Measurements from ENCODE around the gene RASL10B.

Gene RASL10B

DNA sequence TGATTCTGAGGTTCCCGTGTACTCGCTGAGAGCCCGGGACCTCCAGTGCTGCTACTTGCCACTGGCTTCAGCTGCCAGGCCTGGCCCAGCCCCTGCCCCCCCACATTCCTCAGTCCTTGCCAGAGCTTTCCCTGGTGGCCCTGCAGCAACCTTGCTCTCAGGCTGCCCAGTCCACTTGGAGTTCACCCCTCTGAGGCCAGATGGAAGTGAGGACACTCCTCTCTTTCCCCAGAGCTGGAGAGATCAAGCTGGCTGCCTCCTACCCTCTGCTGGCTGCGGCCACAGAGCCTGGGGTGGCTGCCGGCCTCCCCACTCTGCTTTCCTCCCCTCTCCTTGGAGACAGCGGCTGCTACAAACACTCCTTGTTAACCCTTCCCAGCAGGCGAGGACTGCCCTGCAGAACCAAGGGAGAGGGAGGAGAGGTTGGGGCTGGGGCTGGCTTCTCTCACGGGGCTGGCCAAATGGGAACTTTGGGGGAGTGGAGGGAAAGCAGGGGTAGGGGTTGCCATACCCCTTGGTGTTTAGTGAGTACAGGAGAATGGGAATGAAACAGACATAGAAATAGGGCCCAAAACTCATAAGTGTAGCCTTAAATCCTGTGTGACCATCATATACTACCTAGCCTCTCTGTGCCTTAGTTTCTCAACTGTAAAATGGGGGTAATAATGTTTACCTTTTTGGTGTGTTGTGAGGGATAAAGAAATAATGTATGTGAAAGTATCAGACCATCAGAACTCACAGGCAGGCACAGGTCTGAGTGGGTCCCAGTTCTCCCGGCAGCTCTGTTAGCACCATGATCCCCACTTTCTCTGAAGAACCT lies 21.7 kb downstream of the RASL10B start, which contains the start of gene GAS2L2:
Gene GAS2L2 (minus strand): TSS at position 295 of the 820 bp plus-strand sequence. CDS start 389 bp downstream, outside the sequence.
- Histone ChIP-seq H3K4me1 (ENCODE audit: insufficient read depth, low read length) (peaks cover 8% of the 10 kb centered on the region; the same call in 1 of the 2 replicates), H3K9me3 (ENCODE audit: control insufficient read depth, insufficient read depth, low read length) (no peaks in the 10 kb centered on the region), H3K9ac (ENCODE audit: low read depth, low read length) (no peak within 1 kb of the TSS), H3K36me3 (ENCODE audit: insufficient read depth, low read length) (no peaks in the 10 kb centered on the region)

DNA sequence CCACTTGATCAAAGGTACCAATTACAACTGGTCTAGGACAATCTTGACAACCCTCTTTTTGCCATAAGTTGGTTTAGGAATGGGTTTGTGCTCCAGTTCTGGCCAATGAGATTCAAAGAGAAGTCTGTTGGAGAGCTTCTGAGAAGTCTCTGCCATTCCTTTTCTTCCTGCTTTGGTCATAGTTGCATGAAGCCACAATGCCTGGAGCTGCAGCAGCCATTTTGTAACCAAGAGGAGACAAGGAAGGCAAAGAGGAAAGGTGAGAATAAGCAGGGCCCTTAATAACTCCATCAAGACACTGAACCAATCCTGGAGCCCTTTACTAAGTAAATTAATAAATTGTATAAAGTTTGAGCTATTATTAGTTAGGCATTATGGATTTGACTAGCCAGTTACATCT lies 25.8 kb downstream of the RASL10B start:
- H3K4me1 ChIP-seq (ENCODE audit: insufficient read depth, low read length), result no peaks in the 10 kb centered on the region; the same call in 1 of the 2 replicates
- no peaks in the 10 kb centered on the region for H3K36me3 ChIP-seq (ENCODE audit: insufficient read depth, low read length)

DNA sequence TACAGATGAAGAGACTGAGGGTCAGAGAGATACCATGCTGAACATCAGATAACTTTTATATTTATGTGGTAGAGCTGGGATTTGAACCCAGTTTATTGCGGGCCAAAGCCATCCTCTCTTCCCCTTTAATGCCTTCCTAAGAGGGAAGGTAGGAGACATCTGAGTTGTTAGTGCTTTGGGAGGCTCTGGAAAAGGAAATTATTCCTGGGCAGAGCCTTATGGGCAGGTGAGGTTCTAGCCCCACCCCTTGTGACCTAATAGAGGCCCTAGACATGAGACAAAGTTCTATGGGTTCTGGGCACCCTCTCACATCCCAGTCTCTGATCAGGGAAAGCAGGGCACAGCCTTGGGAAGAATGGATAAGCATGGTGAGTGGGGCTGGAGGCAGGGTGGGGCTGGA lies 29.1 kb downstream of the RASL10B start, which contains the start of gene C17orf50:
Gene C17orf50 (plus strand): TSS at position 301 of the 400 bp plus-strand sequence. CDS start 55 bp downstream, at position 356.
- no peaks in the 10 kb centered on the region for H3K4me1 ChIP-seq (ENCODE audit: insufficient read depth, low read length)
- H3K9ac ChIP-seq (ENCODE audit: low read depth, low read length), result no peak within 1 kb of the TSS
- H3K9me3 ChIP-seq (ENCODE audit: control insufficient read depth, insufficient read depth, low read length), result peaks cover 2% of the 10 kb centered on the region; the same call in 1 of the 2 replicates
- H3K36me3 ChIP-seq (ENCODE audit: insufficient read depth, low read length), result no peaks in the 10 kb centered on the region

More for the DNA sequence above, 25.8 kb downstream of the RASL10B start:
- Histone ChIP-seq H3K9ac (ENCODE audit: low read depth, low read length) (no peak overlapping the region), H3K9me3 (ENCODE audit: control insufficient read depth, insufficient read depth, low read length) (peaks cover under 1% of the 10 kb centered on the region; the same call in 1 of the 2 replicates)

DNA sequence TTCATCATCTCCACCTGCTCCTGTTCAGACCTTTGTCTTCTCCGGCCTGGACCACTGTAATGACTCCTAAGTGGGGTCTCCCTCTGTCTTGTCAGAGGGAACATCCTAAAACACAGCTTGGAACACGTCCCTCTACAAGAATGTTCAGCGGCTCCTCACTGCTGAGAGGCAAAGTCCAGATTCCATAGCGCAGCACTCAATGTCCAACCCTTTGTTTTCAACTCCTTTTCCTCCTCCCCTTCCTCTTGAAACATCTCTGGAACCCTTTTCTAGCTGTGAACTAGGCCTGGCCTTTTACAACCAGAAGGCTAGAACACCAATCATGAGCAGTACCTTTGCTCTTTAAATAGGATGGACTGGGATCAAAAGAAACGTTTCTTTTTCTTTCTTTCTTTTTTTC lies 30.2 kb downstream of the RASL10B start:
- Histone ChIP-seq H3K9ac (ENCODE audit: low read depth, low read length) (no peak overlapping the region), H3K4me1 (ENCODE audit: insufficient read depth, low read length) (no peaks in the 10 kb centered on the region), H3K9me3 (ENCODE audit: control insufficient read depth, insufficient read depth, low read length) (peaks cover 2% of the 10 kb centered on the region; the same call in 1 of the 2 replicates), H3K36me3 (ENCODE audit: insufficient read depth, low read length) (no peaks in the 10 kb centered on the region)

DNA sequence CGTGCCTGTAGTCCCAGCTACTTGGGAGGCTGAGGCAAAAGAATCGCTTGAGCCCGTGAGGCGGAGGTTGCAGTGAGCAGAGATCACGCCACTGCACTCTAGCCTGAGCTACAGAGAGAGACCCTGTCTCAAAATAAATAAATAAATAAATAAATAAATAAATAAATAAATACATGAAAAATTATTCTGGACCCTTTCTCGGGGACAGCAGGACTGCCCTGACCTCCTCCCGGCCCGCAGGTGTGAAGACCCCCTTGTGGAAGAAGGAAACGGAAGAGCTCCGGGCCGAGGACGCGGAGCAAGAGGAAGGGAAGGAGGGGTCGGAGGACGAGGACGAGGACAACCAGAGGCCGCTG lies 32.3 kb downstream of the RASL10B start:
- Histone ChIP-seq H3K9me3 (ENCODE audit: control insufficient read depth, insufficient read depth, low read length) (peaks cover 2% of the 10 kb centered on the region; the same call in 1 of the 2 replicates), H3K36me3 (ENCODE audit: insufficient read depth, low read length) (no peaks in the 10 kb centered on the region), H3K4me1 (ENCODE audit: insufficient read depth, low read length) (no peaks in the 10 kb centered on the region), H3K9ac (ENCODE audit: low read depth, low read length) (no peak overlapping the region)

DNA sequence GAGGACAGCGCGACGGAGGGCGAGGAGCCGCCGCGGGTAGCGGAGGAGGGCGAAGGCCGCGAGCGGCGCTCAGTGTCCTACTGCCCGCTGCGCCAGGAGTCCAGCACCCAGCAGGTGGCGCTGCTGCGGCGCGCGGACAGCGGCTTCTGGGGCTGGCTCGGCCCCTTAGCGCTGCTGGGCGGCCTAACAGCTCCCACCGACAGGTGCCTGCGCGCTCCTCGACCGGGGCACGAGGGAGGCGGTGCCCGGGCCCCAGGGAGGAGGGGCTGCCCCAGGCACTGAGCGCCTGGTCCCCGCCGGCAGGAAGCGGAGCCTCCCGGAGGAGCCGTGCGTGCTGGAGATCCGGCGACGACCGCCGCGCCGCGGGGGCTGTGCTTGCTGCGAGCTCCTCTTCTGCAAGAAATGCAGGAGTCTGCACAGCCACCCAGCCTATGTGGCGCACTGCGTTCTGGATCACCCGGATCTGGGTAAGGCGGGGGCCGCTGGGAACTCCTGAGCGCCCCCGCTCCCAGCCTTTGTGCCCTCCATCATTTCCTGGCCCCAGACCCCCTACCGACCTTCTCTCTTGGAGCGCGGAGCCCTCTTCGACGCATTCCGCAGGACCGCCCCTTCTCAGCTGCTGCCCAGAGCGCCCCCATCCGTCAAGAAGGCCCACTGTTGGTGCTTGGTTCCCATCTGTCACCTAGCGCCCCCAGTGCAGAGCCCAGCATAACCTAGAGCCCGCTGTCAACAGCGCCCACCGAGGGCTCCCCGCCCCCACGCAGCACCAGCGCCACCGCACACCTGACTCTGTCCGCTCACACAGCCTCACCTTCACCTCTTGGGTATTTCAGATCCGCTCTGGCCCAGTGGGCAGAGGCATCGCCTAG lies 32.9 kb downstream of the RASL10B start:
- Histone ChIP-seq H3K36me3 (ENCODE audit: insufficient read depth, low read length) (no peaks in the 10 kb centered on the region), H3K9ac (ENCODE audit: low read depth, low read length) (peak overlapping the region; percentile 70; the same call in 1 of the 2 replicates), H3K9me3 (ENCODE audit: control insufficient read depth, insufficient read depth, low read length) (peaks cover 2% of the 10 kb centered on the region; the same call in 1 of the 2 replicates), H3K4me1 (ENCODE audit: insufficient read depth, low read length) (no peaks in the 10 kb centered on the region)

DNA sequence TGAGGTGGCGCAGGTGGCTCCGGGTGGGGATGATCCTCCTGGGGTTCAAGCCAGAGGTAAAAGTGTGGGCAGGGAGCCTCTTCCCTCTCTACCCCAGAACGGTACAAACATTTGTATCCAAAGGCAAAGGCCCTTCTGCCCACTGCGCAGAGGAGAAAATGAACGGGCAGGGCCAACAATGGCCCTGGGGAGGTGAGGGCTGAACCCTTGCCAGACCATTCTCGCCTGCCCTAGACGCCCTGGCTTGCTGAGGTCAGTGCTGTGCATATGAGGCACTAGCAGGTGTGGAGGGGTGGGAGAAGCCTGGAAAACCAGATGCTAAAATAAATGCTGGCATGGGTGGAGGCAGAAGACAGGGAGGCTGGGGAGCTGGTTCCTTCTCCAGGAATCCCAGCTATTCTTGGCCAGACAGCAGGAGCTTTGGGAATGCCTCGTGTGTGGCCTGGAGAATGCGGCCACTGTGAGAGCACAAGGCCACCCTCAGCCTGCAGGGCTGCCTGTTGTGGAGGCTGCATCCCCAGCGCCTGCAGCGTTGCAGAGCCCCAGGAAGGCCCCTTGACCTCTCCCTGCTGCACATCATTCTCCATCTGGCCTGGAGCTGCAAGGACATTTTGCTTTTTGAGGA lies 33.8 kb downstream of the RASL10B start:
- Histone ChIP-seq H3K36me3 (ENCODE audit: insufficient read depth, low read length) (no peaks in the 10 kb centered on the region), H3K4me1 (ENCODE audit: insufficient read depth, low read length) (no peaks in the 10 kb centered on the region), H3K9ac (ENCODE audit: low read depth, low read length) (no peak overlapping the region), H3K9me3 (ENCODE audit: control insufficient read depth, insufficient read depth, low read length) (peaks cover 2% of the 10 kb centered on the region; the same call in 1 of the 2 replicates)

DNA sequence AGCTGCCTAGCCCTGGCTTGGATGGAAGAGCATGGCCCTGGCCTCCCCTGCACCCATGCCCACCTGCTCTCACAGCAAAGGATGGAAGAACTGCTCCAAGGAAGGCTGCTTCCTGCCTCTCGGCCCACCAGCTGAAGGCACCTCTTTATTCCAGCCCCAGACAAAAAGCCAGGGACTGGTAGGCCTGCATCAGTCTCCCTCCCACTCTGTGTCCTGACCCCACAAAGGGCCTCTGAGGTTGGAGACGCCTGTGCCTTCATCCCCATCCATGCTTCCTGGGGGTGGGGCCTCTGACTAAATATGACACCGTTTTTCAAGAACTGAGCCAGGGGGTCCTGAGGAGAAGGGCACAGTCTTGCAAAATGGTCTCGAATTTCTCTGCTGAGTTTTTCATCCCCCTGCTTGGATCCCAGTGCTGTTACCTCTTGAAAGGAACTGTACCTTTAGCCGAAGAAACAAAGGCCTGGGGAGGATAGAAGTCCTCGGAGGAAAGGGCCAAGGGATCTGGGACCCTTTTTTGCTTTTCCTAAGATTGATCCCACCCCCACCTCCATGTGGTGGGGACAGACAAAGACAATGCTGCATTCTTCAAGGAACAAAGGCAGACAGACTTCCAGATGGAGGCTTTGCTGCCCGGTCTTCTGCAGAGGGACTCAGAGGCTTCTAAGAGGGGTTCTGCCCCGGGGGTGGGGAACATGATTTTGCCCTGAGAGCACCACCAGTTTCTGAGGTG lies 34.5 kb downstream of the RASL10B start:
- H3K9ac ChIP-seq (ENCODE audit: low read depth, low read length), result no peak overlapping the region
- H3K4me1 ChIP-seq (ENCODE audit: insufficient read depth, low read length), result no peaks in the 10 kb centered on the region
- no peaks in the 10 kb centered on the region for H3K36me3 ChIP-seq (ENCODE audit: insufficient read depth, low read length)
- H3K9me3 ChIP-seq (ENCODE audit: control insufficient read depth, insufficient read depth, low read length), result peaks cover 2% of the 10 kb centered on the region; the same call in 1 of the 2 replicates

DNA sequence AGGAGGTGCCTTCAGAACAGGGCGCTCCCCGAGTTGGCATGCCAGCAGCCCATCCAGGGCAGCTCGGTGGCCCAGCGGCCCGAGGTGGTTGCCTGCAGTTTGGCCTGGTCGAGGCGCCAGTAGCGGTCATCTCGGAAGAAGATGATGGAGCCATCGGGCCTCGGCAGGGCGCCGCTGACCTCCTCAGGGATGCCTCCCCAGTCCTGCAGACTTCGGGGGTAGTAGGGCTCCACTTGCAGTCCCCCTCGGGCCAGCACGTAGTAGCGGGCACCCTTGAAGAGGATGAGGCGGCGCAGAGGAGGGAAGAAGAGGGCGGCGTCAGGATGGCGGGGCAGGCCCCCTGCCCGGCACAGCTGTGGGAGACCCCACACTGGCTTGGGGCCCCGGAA lies 35.0 kb downstream of the RASL10B start:
- H3K4me1 ChIP-seq (ENCODE audit: insufficient read depth, low read length), result no peaks in the 10 kb centered on the region
- no peaks in the 10 kb centered on the region for H3K36me3 ChIP-seq (ENCODE audit: insufficient read depth, low read length)
- H3K9ac ChIP-seq (ENCODE audit: low read depth, low read length), result no peak overlapping the region
- H3K9me3 ChIP-seq (ENCODE audit: control insufficient read depth, insufficient read depth, low read length), result peaks cover 2% of the 10 kb centered on the region; the same call in 1 of the 2 replicates

DNA sequence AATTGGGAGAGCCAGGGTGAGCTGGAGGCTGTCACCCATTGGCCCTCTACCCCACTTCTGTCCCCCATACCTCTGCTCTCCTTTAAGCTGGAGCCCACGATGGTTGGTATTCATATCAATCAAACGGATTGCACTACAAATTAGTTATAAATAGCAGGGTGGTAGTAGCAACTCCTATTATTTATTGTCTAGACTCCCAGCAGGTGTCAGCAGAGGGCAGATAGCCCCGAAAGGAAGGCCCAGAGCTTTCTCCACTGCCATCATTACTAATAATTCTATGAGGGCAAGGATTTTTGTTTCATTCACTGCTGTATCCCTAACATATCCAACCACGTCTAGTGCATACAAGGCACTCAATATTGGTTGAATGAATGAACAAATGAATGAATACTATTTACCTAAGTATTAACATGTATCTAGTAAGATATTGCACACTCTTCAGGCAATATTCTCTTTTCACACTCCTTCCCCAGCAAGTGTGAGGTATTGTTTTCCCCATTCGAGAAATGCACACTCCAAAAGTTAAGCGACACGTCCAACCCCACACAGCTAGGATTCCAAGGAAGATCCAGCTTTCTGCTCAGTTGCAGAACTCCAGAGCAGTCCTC lies 35.6 kb downstream of the RASL10B start:
- H3K9ac ChIP-seq (ENCODE audit: low read depth, low read length), result no peak overlapping the region
- H3K9me3 ChIP-seq (ENCODE audit: control insufficient read depth, insufficient read depth, low read length), result peaks cover 2% of the 10 kb centered on the region; the same call in 1 of the 2 replicates
- H3K36me3 ChIP-seq (ENCODE audit: insufficient read depth, low read length), result no peaks in the 10 kb centered on the region
- H3K4me1 ChIP-seq (ENCODE audit: insufficient read depth, low read length), result no peaks in the 10 kb centered on the region

DNA sequence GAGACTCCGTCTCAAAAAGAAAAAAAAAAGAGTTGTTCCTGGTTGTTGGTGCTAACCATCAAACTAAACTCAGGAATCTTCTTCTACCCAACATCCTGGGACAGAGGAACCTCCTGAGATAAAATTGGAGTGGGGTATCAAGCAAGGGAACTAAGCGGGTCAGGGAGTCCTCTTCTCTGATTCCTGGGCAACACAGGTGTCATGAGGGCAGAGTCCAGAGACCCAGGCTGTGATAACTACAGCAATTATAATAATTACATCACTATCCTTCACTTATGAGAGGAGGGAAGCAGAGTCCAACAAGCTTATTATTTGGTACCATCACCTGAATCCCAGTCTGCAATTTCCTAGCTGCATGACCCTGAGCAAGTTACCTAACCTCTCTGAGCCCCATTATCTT lies 37.4 kb downstream of the RASL10B start:
- Histone ChIP-seq H3K9ac (ENCODE audit: low read depth, low read length) (no peak overlapping the region), H3K36me3 (ENCODE audit: insufficient read depth, low read length) (no peaks in the 10 kb centered on the region), H3K4me1 (ENCODE audit: insufficient read depth, low read length) (no peaks in the 10 kb centered on the region), H3K9me3 (ENCODE audit: control insufficient read depth, insufficient read depth, low read length) (no peaks in the 10 kb centered on the region)

DNA sequence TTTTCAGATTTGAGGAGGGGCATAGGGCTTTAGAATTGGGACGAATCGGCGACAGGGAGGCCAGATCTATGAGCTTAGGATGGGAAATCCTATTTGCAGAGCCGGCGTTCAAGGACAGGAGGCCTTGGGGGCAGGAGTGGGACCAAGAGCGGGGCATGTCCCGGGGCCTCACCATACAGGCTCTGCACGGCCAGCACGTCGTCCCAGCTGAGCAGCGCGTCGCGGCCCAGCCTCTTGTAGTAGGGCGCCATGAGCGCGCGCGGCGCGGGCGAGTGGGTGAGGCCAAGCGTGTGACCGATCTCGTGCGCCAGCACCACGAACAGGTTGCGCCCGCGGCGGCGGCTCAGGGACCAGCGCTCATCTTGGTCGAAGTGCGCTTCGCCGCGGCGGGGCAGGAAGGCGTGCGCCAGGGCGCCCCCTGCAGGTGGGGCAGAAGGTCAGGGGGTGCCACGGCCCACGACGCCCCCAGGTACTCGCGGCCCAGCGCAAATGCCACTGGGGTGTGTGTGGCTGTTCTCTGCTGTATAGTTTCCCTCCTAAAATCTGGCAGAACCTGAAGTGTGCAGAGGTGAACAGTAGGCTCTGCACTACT lies 38.6 kb downstream of the RASL10B start:
- H3K9me3 ChIP-seq (ENCODE audit: control insufficient read depth, insufficient read depth, low read length), result no peaks in the 10 kb centered on the region
- H3K36me3 ChIP-seq (ENCODE audit: insufficient read depth, low read length), result no peaks in the 10 kb centered on the region
- peaks cover 8% of the 10 kb centered on the region; the same call in 1 of the 2 replicates for H3K4me1 ChIP-seq (ENCODE audit: insufficient read depth, low read length)
- H3K9ac ChIP-seq (ENCODE audit: low read depth, low read length), result no peak overlapping the region

DNA sequence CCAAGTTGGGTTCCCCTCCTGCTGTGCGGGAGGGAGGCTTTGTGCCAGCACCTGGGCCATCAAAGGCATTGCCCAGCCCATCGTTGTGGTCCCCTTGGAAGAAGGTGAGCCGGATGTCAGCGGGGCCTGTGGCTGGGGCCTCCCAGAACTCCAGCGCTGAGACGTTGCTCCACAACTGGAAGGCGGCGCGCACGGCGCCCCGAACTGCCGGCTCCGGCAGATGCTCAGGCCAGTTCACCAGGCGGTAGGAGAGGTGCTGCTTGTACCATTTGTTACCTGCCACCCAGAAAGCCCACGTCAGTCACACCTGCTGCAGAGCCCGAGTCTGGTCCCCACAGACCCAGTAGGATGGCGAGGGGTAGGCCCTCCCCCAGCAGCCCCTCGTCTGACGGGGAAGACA lies 41.7 kb downstream of the RASL10B start:
- Histone ChIP-seq H3K9me3 (ENCODE audit: control insufficient read depth, insufficient read depth, low read length) (no peaks in the 10 kb centered on the region), H3K36me3 (ENCODE audit: insufficient read depth, low read length) (no peaks in the 10 kb centered on the region), H3K4me1 (ENCODE audit: insufficient read depth, low read length) (peaks cover 10% of the 10 kb centered on the region; the same call in 1 of the 2 replicates), H3K9ac (ENCODE audit: low read depth, low read length) (no peak overlapping the region)

Data from ES-I3 (cell line).